Muscle layer of colon (tissue), 2 donors: Measurements from ENCODE around the gene RMND1.

ENCODE experiments used
- H3K27ac ChIP-seq: one replicate; pipeline ENCODE4 v1.7.0; 2013; ENCODE audit warnings: low read depth, mild to moderate bottlenecking, low read length, moderate library complexity
- H3K27me3 ChIP-seq, 2 donors: one replicate each; pipeline ENCODE4 v1.7.0; 2013; ENCODE audit warnings: low read length in 2 of 2, mild to moderate bottlenecking in 2 of 2; ENCODE audit not compliant: insufficient read depth in 2 of 2, control insufficient read depth in 1 of 2
- H3K36me3 ChIP-seq: one replicate; pipeline ENCODE4 v1.7.0; 2013; ENCODE audit warnings: mild to moderate bottlenecking, low read length; ENCODE audit not compliant: insufficient read depth
- H3K4me1 ChIP-seq: one replicate; pipeline ENCODE4 v1.7.0; 2013; ENCODE audit warnings: mild to moderate bottlenecking, low read length; ENCODE audit not compliant: insufficient read depth
- H3K4me3 ChIP-seq, 2 donors: one replicate each; pipeline ENCODE4 v1.7.0; 2013; ENCODE audit warnings: low read length in 2 of 2, low read depth in 1 of 2, mild to moderate bottlenecking in 1 of 2, moderate library complexity in 1 of 2
- H3K9ac ChIP-seq: one replicate; pipeline ENCODE4 v1.7.0; 2013; ENCODE audit warnings: low read length
- H3K9me3 ChIP-seq: one replicate; pipeline ENCODE4 v1.7.0; 2013; ENCODE audit warnings: mild to moderate bottlenecking, low read length
- donor health status: abdominal sarcoma.
- donor health status: Adenocarcinoma of cecum.

The RMND1 gene

GRCh38 chr6:151379933-151380847 is 71.7 kb downstream of the RMND1 start:
- Histone ChIP-seq H3K4me1 (peaks cover 4% of the 10 kb centered on the region), H3K4me3 (no peak overlapping the region), H3K9ac (no peak overlapping the region), H3K27me3 (no peaks in the 10 kb centered on the region), H3K36me3 (no peaks in the 10 kb centered on the region), H3K9me3 (no peaks in the 10 kb centered on the region), H3K27ac (no peak overlapping the region)

DNA sequence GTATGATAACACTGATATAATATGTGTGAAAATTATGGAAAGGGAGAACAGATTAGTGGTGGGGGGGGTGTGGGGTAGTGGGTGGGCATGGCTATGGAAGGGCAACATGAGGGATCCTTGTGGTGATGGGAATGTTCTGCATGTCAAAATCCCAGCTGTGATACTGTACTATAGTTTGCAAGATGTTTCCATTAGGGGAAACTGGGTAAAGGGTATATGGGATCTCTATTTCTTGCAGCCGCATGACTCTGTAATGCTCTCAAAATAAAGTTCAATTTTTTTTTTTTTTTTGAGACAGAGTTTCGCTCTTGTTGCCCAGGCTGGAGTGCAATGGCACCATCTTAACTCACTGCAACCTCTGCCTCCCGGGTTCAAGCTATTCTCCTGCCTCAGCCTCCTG is 74.8 kb downstream of the RMND1 start:
- Histone ChIP-seq H3K36me3 (peaks cover 6% of the 10 kb centered on the region), H3K27ac (no peak overlapping the region), H3K4me1 (no peaks in the 10 kb centered on the region), H3K4me3 (no peak overlapping the region), H3K27me3 (no peaks in the 10 kb centered on the region), H3K9me3 (no peaks in the 10 kb centered on the region), H3K9ac (no peak overlapping the region)

DNA sequence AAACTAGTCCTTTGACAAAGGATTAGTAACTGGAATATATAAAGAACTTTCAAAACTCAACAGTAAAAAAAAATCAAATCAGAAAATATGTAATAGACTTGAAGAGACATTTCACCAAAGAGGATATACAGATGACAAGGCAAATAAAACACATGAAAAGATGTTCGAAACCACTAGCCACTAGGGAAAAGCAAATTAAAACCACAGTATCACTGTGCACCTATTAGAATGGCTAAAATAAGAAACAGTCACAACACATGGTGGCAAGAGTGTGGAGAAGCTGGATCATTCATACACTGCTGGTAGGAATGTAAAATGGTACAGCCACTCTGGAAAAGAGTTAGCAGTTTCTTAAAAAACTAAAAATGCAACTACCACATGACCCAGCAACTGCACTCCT is 75.5 kb downstream of the RMND1 start:
- Histone ChIP-seq H3K4me1 (no peaks in the 10 kb centered on the region), H3K27ac (no peak overlapping the region), H3K9me3 (no peaks in the 10 kb centered on the region), H3K9ac (no peak overlapping the region), H3K27me3 (no peaks in the 10 kb centered on the region), H3K36me3 (peaks cover 12% of the 10 kb centered on the region), H3K4me3 (no peak overlapping the region)

DNA sequence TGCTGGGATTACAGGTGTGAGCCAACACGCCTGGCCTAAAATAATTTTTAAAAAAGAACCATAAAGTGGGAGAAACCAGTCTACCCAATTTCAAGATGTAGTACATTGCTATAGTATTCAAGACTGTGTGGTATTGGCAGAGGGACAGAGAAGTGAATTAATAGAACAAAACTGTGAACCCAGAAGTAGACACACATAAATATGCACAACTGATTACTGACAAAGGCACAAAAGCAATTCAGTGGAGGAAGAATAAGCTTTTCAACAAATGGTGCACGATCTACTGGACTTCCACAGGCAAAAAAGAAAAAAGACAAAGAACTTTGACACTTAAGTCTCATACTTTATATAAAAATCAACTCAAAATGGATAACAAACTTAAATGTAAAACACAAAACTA is 76.1 kb downstream of the RMND1 start:
- Histone ChIP-seq H3K4me1 (no peaks in the 10 kb centered on the region), H3K36me3 (peaks cover 17% of the 10 kb centered on the region), H3K4me3 (no peak overlapping the region), H3K9ac (no peak overlapping the region), H3K27me3 (no peaks in the 10 kb centered on the region), H3K9me3 (no peaks in the 10 kb centered on the region), H3K27ac (no peak overlapping the region)

GRCh38 chr6:151374036-151374683 is 77.8 kb downstream of the RMND1 start:
- Histone ChIP-seq H3K4me3 (no peak overlapping the region), H3K9me3 (no peaks in the 10 kb centered on the region), H3K27ac (no peak overlapping the region), H3K4me1 (no peaks in the 10 kb centered on the region), H3K9ac (no peak overlapping the region), H3K36me3 (peaks cover 17% of the 10 kb centered on the region), H3K27me3 (no peaks in the 10 kb centered on the region)

DNA sequence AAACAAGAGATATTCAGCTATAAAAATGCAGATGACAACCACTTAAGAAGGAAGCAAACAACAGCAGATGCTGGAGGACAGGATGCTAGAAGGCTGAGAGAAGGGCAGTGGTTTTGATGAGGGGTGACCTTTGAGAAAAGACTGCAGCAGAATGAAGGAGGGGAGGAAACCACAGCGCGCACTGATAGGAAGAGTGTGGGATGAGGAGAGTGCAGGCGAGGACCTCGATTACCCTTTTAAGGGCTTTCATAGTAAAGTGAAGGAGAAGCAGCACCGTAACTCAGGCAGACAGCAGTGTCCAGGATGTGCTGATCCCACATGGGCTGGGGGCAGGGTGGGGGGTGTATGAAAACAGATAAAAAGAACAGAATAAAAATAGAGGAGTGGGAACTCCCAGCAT is 79.8 kb downstream of the RMND1 start:
- H3K27me3 ChIP-seq: no peaks in the 10 kb centered on the region
- no peaks in the 10 kb centered on the region for H3K9me3 ChIP-seq
- no peak overlapping the region for H3K4me3 ChIP-seq
- H3K9ac ChIP-seq: no peak overlapping the region
- H3K36me3 ChIP-seq: peaks cover 17% of the 10 kb centered on the region
- no peak overlapping the region for H3K27ac ChIP-seq
- H3K4me1 ChIP-seq: no peaks in the 10 kb centered on the region

- Histone ChIP-seq H3K4me1 (no peaks in the 10 kb centered on the region), H3K4me3 (no peak overlapping the region), H3K27ac (no peak overlapping the region), H3K9me3 (no peaks in the 10 kb centered on the region), H3K36me3 (peaks cover 27% of the 10 kb centered on the region), H3K27me3 (no peaks in the 10 kb centered on the region), H3K9ac (no peak overlapping the region)
These were observed 81.3 kb downstream of the RMND1 start for GRCh38 chr6:151370509-151371078.

DNA sequence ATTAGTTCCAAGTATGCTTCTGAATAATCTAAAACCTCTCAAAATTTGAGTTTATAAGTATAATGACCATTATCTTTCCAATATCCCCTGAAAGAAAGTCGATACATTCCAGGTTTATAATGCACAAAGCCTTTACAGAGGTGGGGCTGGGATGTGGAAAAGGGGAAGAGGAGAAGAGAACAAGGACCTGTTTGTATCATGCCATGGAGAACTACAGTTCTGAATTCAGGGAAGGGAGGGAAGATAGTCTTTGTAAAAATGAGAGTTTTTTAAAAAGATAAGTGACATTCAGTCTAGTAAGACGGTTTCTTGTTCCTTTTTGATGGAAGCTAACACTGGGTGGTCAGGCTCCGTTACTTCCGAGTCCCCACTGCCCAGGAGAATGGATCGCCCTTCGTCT is 86.7 kb downstream of the RMND1 start:
- Histone ChIP-seq H3K9me3 (no peaks in the 10 kb centered on the region), H3K4me1 (no peaks in the 10 kb centered on the region)

GRCh38 chr6:151359486-151359885 is 92.4 kb downstream of the RMND1 start:
- no peaks in the 10 kb centered on the region for H3K9me3 ChIP-seq

More for the DNA sequence above, 86.7 kb downstream of the RMND1 start:
- no peak overlapping the region for H3K9ac ChIP-seq
- H3K4me3 ChIP-seq: no peak overlapping the region
- no peaks in the 10 kb centered on the region for H3K27me3 ChIP-seq
- no peak overlapping the region for H3K27ac ChIP-seq
- peaks cover 13% of the 10 kb centered on the region for H3K36me3 ChIP-seq

DNA sequence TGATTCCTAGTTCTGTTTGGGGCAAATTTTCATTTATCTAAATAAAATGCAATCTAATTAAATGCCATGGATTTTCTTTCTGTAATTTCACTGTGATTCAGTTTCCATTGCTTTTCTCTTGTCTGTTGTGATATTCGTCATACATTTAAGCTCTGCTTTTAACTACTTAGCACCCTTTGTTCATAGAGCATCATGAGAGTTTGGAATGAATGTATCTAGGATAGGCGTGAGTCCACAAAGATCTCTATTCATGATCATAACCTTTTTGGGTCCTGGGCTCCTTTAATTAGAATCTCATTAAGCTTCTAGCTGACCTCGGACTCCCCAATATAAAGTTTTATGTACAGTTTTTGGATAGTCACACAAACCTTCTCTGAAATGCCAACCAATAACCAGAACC is 93.5 kb downstream of the RMND1 start:
- Histone ChIP-seq H3K36me3 (peaks cover 8% of the 10 kb centered on the region), H3K27ac (no peak overlapping the region), H3K4me1 (peaks cover 7% of the 10 kb centered on the region), H3K9ac (no peak overlapping the region), H3K4me3 (no peak overlapping the region), H3K27me3 (no peaks in the 10 kb centered on the region), H3K9me3 (no peaks in the 10 kb centered on the region)

More at GRCh38 chr6:151359486-151359885, 92.4 kb downstream of the RMND1 start:
- H3K27me3 ChIP-seq: no peaks in the 10 kb centered on the region
- H3K4me1 ChIP-seq: peaks cover 7% of the 10 kb centered on the region
- H3K9ac ChIP-seq: no peak overlapping the region
- peaks cover 8% of the 10 kb centered on the region for H3K36me3 ChIP-seq
- no peak overlapping the region for H3K4me3 ChIP-seq
- H3K27ac ChIP-seq: no peak overlapping the region

- Histone ChIP-seq H3K27ac (no peak overlapping the region), H3K27me3 (no peaks in the 10 kb centered on the region), H3K36me3 (peaks cover 8% of the 10 kb centered on the region), H3K9ac (no peak overlapping the region), H3K9me3 (no peaks in the 10 kb centered on the region), H3K4me3 (no peak overlapping the region), H3K4me1 (peaks cover 7% of the 10 kb centered on the region)
These were observed 94.0 kb downstream of the RMND1 start for GRCh38 chr6:151357758-151358436.
